ENCODE data around the gene BAG2. TPM values are rescaled to one million over a fixed set of nuclear protein-coding genes. Genes with fewer than 3 reads are reported as not detected.
A peak's percentile ranks its signal among the peaks of the same experiment; 100 is the strongest.

BAG2 gene
- polyA plus RNA-seq, 1 experiment: 43.4 TPM

DNA sequence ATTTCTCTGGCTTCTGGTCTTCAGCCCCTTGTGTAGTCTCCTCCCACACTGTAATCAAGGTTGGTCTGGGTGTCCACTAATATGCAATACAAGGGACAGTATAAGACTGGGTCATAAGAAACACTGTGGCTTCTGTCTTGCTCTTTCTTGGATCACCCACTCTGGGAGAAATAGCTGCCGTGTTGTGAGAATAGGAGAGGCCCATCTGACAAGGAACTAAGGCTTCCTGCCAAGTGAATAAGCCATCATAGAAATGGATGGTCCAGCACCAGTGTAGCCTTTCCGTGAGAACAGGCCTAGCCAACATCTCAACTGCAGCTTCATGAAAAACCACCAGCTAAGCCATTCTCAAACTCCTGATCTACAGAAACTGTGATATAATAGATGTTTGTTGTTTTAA lies 23.3 kb downstream of the BAG2 start:
- H3K4me3 ChIP-seq (ENCODE audit: low read depth, low read length): no peak overlapping the region
- ChIA-PET CTCF (interaction anchor here (0.9 to 1.5 kb wide), 2 partner anchors 121 kb away, joined by 4 to 15 read pairs; partner anchors contain the start of gene PRIM2), POLR2A (no interaction called here)
- TF ChIP-seq, protein P1, sequence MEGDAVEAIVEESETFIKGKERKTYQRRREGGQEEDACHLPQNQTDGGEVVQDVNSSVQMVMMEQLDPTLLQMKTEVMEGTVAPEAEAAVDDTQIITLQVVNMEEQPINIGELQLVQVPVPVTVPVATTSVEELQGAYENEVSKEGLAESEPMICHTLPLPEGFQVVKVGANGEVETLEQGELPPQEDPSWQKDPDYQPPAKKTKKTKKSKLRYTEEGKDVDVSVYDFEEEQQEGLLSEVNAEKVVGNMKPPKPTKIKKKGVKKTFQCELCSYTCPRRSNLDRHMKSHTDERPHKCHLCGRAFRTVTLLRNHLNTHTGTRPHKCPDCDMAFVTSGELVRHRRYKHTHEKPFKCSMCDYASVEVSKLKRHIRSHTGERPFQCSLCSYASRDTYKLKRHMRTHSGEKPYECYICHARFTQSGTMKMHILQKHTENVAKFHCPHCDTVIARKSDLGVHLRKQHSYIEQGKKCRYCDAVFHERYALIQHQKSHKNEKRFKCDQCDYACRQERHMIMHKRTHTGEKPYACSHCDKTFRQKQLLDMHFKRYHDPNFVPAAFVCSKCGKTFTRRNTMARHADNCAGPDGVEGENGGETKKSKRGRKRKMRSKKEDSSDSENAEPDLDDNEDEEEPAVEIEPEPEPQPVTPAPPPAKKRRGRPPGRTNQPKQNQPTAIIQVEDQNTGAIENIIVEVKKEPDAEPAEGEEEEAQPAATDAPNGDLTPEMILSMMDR (IDR thresholded peaks at IDR 0.05; ENCODE audit: low read depth, low read length): no peak
- no peak overlapping the region for H3K27ac ChIP-seq (ENCODE audit: low read depth, low read length)
- no peaks in the 10 kb centered on the region for H3K27me3 ChIP-seq (ENCODE audit: control insufficient read depth, insufficient read depth, low read length)
- no peak for DNase-seq (ENCODE audit: low read depth, low spot score)
- no peaks in the 10 kb centered on the region for H3K9me3 ChIP-seq (ENCODE audit: control insufficient read depth, insufficient read depth, low read length)

DNA sequence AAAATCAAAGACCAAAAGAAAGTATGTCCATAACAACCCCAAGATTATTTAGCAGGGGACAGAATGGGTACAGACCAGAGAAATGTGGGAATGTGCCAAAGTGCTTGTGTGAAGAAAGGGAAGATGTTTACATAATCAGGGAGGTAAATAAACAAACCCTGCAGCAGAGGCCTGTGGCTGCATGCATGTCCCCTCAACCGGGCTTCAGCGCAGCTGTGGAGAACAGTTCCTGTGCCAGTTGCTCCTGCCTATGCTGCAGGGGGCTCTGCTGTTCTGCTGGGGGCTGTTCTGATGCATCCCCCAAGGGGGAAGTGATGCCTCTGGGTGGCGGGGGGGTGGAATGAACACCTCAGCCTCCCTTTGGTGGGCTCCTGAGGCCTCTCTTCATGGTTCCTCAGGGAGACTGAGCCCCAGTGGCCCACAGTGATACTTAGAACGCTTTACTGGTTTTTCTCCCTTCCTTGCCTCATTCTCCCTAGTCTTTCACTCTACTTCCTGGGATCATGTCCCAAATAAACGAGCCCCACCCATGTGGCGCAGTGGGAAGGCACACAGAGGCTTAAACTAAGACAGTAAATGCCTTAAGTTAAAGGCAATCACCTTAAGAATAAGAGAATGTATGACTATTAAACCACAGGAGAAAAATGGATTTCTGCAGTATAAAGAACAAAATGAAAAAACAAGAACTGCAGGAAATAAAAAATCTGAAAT lies 27.0 kb downstream of the BAG2 start:
- no peak overlapping the region for H3K4me3 ChIP-seq (ENCODE audit: low read depth, low read length)
- no peak for DNase-seq (ENCODE audit: low read depth, low spot score)
- CTCF ChIA-PET: interaction anchor here (0.7 to 1.6 kb wide), 2 partner anchors 59 to 117 kb away, joined by 4 read pairs; no protein-coding TSS in a partner anchor
- H3K27me3 ChIP-seq (ENCODE audit: control insufficient read depth, insufficient read depth, low read length): no peaks in the 10 kb centered on the region
- POLR2A ChIA-PET: interaction anchor here (0.9 to 1.3 kb wide), 2 partner anchors 23 to 116 kb away, joined by 3 to 4 read pairs; partner anchors contain the start of gene RAB23
- TF ChIP-seq, protein P1 (IDR thresholded peaks at IDR 0.05; ENCODE audit: low read depth, low read length): no peak
- peak overlapping the region; percentile 33 for H3K27ac ChIP-seq (ENCODE audit: low read depth, low read length)
- no peaks in the 10 kb centered on the region for H3K9me3 ChIP-seq (ENCODE audit: control insufficient read depth, insufficient read depth, low read length)

DNA sequence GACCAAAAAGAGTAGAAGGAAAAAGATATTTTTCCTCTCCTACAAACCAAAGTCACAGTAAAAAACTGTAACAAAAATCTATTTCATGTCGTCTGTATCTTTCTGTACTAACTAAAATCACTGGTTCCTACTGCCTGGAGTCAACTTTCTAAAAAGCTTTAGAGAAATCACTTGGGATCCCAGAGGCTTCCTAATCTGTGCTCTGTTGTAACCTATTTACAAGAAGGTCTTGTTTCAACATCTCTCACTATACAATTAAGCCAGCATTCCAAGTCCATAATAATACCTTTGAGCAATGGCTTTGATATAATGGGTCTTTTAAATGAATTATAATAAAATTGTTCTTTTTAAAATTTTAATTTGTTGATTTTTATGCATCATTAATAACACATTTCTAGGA lies 29.6 kb downstream of the BAG2 start:
- ChIA-PET CTCF (interaction anchor here (1.7 kb wide), 1 partner anchor 114 kb away, joined by 6 read pairs; no protein-coding TSS in a partner anchor), POLR2A (no interaction called here)
- no peaks in the 10 kb centered on the region for H3K27me3 ChIP-seq (ENCODE audit: control insufficient read depth, insufficient read depth, low read length)
- no peak overlapping the region for H3K27ac ChIP-seq (ENCODE audit: low read depth, low read length)
- H3K4me3 ChIP-seq (ENCODE audit: low read depth, low read length): no peak overlapping the region
- DNase-seq (ENCODE audit: low read depth, low spot score): no peak
- H3K9me3 ChIP-seq (ENCODE audit: control insufficient read depth, insufficient read depth, low read length): no peaks in the 10 kb centered on the region
- TF ChIP-seq, protein P1 (IDR thresholded peaks at IDR 0.05; ENCODE audit: low read depth, low read length): no peak

DNA sequence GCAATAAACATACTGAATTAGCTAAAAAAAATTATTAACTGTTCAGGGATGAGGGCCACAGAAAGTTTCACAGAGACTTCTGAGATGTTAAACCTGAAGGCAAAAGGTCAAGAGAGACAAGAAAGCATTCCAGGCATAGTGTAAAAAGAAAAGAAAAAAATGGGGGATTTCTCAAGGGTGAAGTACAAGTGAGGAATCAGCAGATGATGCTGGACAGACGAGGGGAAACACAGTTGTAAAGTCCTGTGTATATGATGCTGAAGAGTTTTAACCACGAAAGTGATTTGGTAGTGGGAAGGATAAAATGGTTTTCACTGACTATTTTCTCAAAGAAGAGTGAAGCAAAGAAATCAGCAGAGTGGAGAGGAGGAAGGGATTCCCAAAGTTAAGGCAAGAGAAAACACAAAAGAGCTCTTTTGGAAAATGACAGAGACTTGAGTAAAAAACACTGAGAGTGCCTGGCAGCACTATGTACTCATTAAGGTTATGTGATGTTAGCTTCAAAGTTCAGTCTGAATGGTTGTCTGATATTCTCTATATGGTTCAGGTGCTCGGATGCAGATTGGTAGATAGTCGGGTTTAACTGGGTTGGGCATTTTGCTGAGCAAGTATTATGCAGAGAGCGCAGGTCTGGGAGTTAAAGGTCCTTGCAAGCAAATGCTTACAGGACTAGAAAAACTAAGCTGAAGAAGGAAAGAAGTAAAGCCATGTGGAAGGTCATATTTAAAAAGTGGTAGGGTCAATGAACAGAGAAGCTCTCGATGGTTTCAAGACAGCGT lies 33.6 kb downstream of the BAG2 start:
- no peak for DNase-seq (ENCODE audit: low read depth, low spot score)
- Histone ChIP-seq H3K27ac (ENCODE audit: low read depth, low read length) (no peak overlapping the region), H3K4me3 (ENCODE audit: low read depth, low read length) (no peak overlapping the region), H3K27me3 (ENCODE audit: control insufficient read depth, insufficient read depth, low read length) (no peaks in the 10 kb centered on the region), H3K9me3 (ENCODE audit: control insufficient read depth, insufficient read depth, low read length) (no peaks in the 10 kb centered on the region)
- ChIA-PET CTCF (interaction anchor here (1.4 to 1.8 kb wide), 2 partner anchors 62 to 110 kb away, joined by 3 to 7 read pairs; no protein-coding TSS in a partner anchor), POLR2A (interaction anchor here (1.1 kb wide), 1 partner anchor 15 kb away, joined by 3 read pairs; no protein-coding TSS in a partner anchor)
- TF ChIP-seq, protein P1 (IDR thresholded peaks at IDR 0.05; ENCODE audit: low read depth, low read length): no peak

All from AG04450 (cell line).